HEK293T (cell line): Measurements from ENCODE around the gene CD177.
"Not testable (repeated sequence)": the region's sequence is repeated elsewhere in the genome, so short reads cannot be mapped to it uniquely, and the experiment has no call there.

Experiments
- CTCF ChIA-PET: fragments of 350-600 bp; formaldehyde crosslinking; extraction: SDS; loops from one replicate; lab custom pipeline; 2021; ENCODE audit warnings: antibody characterized with exemption, inconsistent platforms; lab: Yijun Ruan, JAX
- POLR2A ChIA-PET: fragments of 350-600 bp; formaldehyde crosslinking; extraction: SDS; loops from one replicate; lab custom pipeline; 2020; ENCODE audit warnings: antibody characterized with exemption, inconsistent platforms; lab: Yijun Ruan, JAX
- DNase-seq: peaks from one replicate; pipeline ENCODE4 v3.0.0; 2012; ENCODE audit warnings: mixed read lengths; ENCODE audit errors: extremely low spot score
- ARNT ChIP-seq: fragments of 450-650 bp; IDR thresholded peaks from 2 replicates; pipeline ENCODE4 v1.6.1; 2017; ENCODE audit warnings: mild to moderate bottlenecking
- BHLHE40 ChIP-seq: fragments of 450-650 bp; IDR thresholded peaks from 2 replicates; pipeline ENCODE4 v1.6.1; 2016; ENCODE audit warnings: mild to moderate bottlenecking, moderate library complexity, borderline replicate concordance
- CTBP1 ChIP-seq: fragments of 450-650 bp; IDR thresholded peaks from 2 replicates; pipeline ENCODE4 v1.6.1; 2016; ENCODE audit warnings: borderline replicate concordance
- ELF4 ChIP-seq: fragments of 450-650 bp; IDR thresholded peaks from 2 replicates; pipeline ENCODE4 v1.6.1; 2017; ENCODE audit warnings: antibody characterized with exemption
- FOXA1 ChIP-seq: fragments of 450-650 bp; IDR thresholded peaks from 2 replicates; pipeline ENCODE4 v1.6.1; 2016; ENCODE audit warnings: mild to moderate bottlenecking
- FOXK2 ChIP-seq: fragments of 450-650 bp; IDR thresholded peaks from 2 replicates; pipeline ENCODE4 v1.6.1; 2016; ENCODE audit warnings: mild to moderate bottlenecking
- FOXM1 ChIP-seq: fragments of 450-650 bp; IDR thresholded peaks from 2 replicates; pipeline ENCODE4 v1.6.1; 2017; ENCODE audit warnings: mild to moderate bottlenecking, borderline replicate concordance
- HDGF ChIP-seq: fragments of 450-650 bp; IDR thresholded peaks from 2 replicates; pipeline ENCODE4 v1.6.1; 2017; ENCODE audit warnings: antibody characterized with exemption, borderline replicate concordance
- L3MBTL2 ChIP-seq: fragments of 450-650 bp; conservative IDR thresholded peaks from 2 replicates; pipeline ENCODE4 v1.6.1; 2016; ENCODE audit warnings: mild to moderate bottlenecking
- LEF1 ChIP-seq: fragments of 450-650 bp; IDR thresholded peaks from 2 replicates; pipeline ENCODE4 v1.6.1; 2017; ENCODE audit warnings: mild to moderate bottlenecking, borderline replicate concordance
- NFRKB ChIP-seq: fragments of 450-650 bp; IDR thresholded peaks from 2 replicates; pipeline ENCODE4 v1.6.1; 2016; ENCODE audit warnings: mild to moderate bottlenecking, moderate library complexity
- PKNOX1 ChIP-seq: fragments of 450-650 bp; IDR thresholded peaks from 2 replicates; pipeline ENCODE4 v1.6.1; 2016
- SP1 ChIP-seq: fragments of 450-650 bp; IDR thresholded peaks from 2 replicates; pipeline ENCODE4 v1.6.1; 2017
- SUZ12 ChIP-seq: fragments of 450-650 bp; IDR thresholded peaks from 2 replicates; pipeline ENCODE4 v1.6.1; 2016; ENCODE audit warnings: mild to moderate bottlenecking
- TARDBP ChIP-seq: fragments of 450-650 bp; IDR thresholded peaks from 2 replicates; pipeline ENCODE4 v1.6.1; 2016
- ZNF384 ChIP-seq: fragments of 450-650 bp; IDR thresholded peaks from 2 replicates; pipeline ENCODE4 v1.6.1; 2016

The CD177 gene

GRCh38 chr19:43330726-43331434 lies 22.6 kb upstream of the CD177 start:
- no peak for DNase-seq
- ChIA-PET CTCF (no interaction called here), POLR2A (no interaction called here)
- TF ChIP-seq BHLHE40 (no peak), CTBP1 (no peak), HDGF (no peak), FOXA1 (no peak), L3MBTL2 (no peak), FOXM1 (no peak), FOXK2 (no peak), ARNT (no peak), NFRKB (no peak), TARDBP (no peak), SP1 (no peak), ZNF384 (no peak), SUZ12 (no peak), PKNOX1 (no peak), ELF4 (no peak), LEF1 (no peak)

- ChIA-PET CTCF (no interaction called here), POLR2A (no interaction called here)
- TF ChIP-seq SP1 (no peak), NFRKB (no peak), L3MBTL2 (no peak), FOXM1 (no peak), CTBP1 (no peak), ZNF384 (no peak), LEF1 (no peak), HDGF (no peak), SUZ12 (no peak), FOXA1 (no peak), ELF4 (no peak), ARNT (no peak), PKNOX1 (no peak), FOXK2 (no peak), TARDBP (no peak), BHLHE40 (no peak)
- DNase-seq: no peak
These were observed 22.0 kb upstream of the CD177 start for GRCh38 chr19:43331435-43332010.

GRCh38 chr19:43332058-43332922 lies 21.2 kb upstream of the CD177 start:
- ChIA-PET POLR2A (no interaction called here), CTCF (interaction anchor here (0.6 to 1.2 kb wide), 3 partner anchors 20 to 140 kb away, joined by 3 to 5 read pairs (median 4); no protein-coding TSS in a partner anchor)
- DNase-seq: no peak
- TF ChIP-seq SUZ12: no peak

GRCh38 chr19:43336508-43336907 lies 17.0 kb upstream of the CD177 start:
- CTCF ChIA-PET, DNase-seq, POLR2A ChIA-PET: not testable (repeated sequence)

- CTCF ChIA-PET: no interaction called here
- no peak for DNase-seq
- POLR2A ChIA-PET: no interaction called here
These were observed 15.7 kb upstream of the CD177 start for GRCh38 chr19:43337737-43338136.

More at GRCh38 chr19:43337737-43338136, 15.7 kb upstream of the CD177 start:
- TF ChIP-seq LEF1 (no peak), FOXA1 (no peak), ZNF384 (no peak), NFRKB (no peak), SUZ12 (no peak), BHLHE40 (no peak), HDGF (no peak), ELF4 (no peak), PKNOX1 (no peak), CTBP1 (no peak), SP1 (no peak), TARDBP (no peak), FOXK2 (no peak), ARNT (no peak), L3MBTL2 (no peak), FOXM1 (no peak)
